NCI-H1694 treated with DMSO at 0.1 percent for 48 hours (cell line): ENCODE measurements around the gene NKX2-1.

ENCODE experiments used
- DNase-seq: peaks from one replicate; lab custom pipeline; 2025; lab: John Stamatoyannopoulos, UW

The NKX2-1 gene

GRCh38 chr14:36517242-36518030 is 2.6 kb downstream of the NKX2-1 start:
- no peak for DNase-seq

GRCh38 chr14:36516719-36517241 is 3.3 kb downstream of the NKX2-1 start:
- DNase-seq, result no peak

- DNase-seq, result no peak
Measured at GRCh38 chr14:36515896-36516718, 3.9 kb downstream of the NKX2-1 start.

- DNase-seq, result no peak
Measured at GRCh38 chr14:36515105-36515593, 4.9 kb downstream of the NKX2-1 start.

GRCh38 chr14:36514278-36515104 is 5.5 kb downstream of the NKX2-1 start:
- DNase-seq, result no peak

- DNase-seq, result no peak
Measured at GRCh38 chr14:36513451-36514277, 6.4 kb downstream of the NKX2-1 start.

- no peak for DNase-seq
Measured at GRCh38 chr14:36513012-36513420, 7.0 kb downstream of the NKX2-1 start.

- no peak for DNase-seq
Measured at GRCh38 chr14:36512585-36513003, 7.4 kb downstream of the NKX2-1 start.

- DNase-seq, result no peak
Measured at GRCh38 chr14:36511981-36512584, 7.9 kb downstream of the NKX2-1 start.

- DNase-seq, result no peak
Measured at GRCh38 chr14:36510874-36511273, 9.2 kb downstream of the NKX2-1 start.

- no peak for DNase-seq
Measured at GRCh38 chr14:36510078-36510799, 9.8 kb downstream of the NKX2-1 start.

- DNase-seq, result no peak
Measured at GRCh38 chr14:36509069-36509917, 10.7 kb downstream of the NKX2-1 start.

- DNase-seq, result no peak
Measured at GRCh38 chr14:36508418-36509068, 11.5 kb downstream of the NKX2-1 start.

- DNase-seq, result no peak
Measured at GRCh38 chr14:36507847-36508417, 12.1 kb downstream of the NKX2-1 start.

- no peak for DNase-seq
Measured at GRCh38 chr14:36506732-36507614, 13.1 kb downstream of the NKX2-1 start.

GRCh38 chr14:36505892-36506731 is 13.9 kb downstream of the NKX2-1 start:
- DNase-seq, result no peak
